Measurements from ENCODE around the gene LIPC. TPM values are rescaled to one million over a fixed set of nuclear protein-coding genes. Genes with fewer than 3 reads are reported as not detected.

LIPC gene
- total and polyA plus RNA-seq, 9 of the 15 experiments (the other 6 are each of a cell fraction or from before 2014, with no cell fraction given): 0.07 to 0.41 (median 0.11) TPM; not detected in 2

GRCh38 chr15:58571491-58571890, 139.7 kb downstream of the LIPC start (continued):
- TF ChIP-seq DLX4 (CRISPR knock-in tag; IDR thresholded peaks at IDR 0.05): no peak
- no peak for TF ChIP-seq ARID4B (CRISPR knock-in tag; IDR thresholded peaks at IDR 0.05)
- no peak for TF ChIP-seq ARID2 (IDR thresholded peaks at IDR 0.05)
- TF ChIP-seq ZFP91 (CRISPR knock-in tag; IDR thresholded peaks at IDR 0.05): no peak
- TF ChIP-seq SP1 (CRISPR knock-in tag; IDR thresholded peaks at IDR 0.05): no peak
- no peak for TF ChIP-seq KAT2B (IDR thresholded peaks at IDR 0.05; ENCODE audit: low read depth, low read length)
